K562 (cell line): ENCODE measurements around the gene EEFSEC. TPM values are rescaled to one million over a fixed set of nuclear protein-coding genes. Genes with fewer than 3 reads are reported as not detected.

Experiments used
- ATAC-seq: fragments of 200-7000 bp; cut with Tn5 transposase; 3 replicates; pipeline ENCODE4 v1.9.1; 2020; ENCODE audit warnings: moderate library complexity
- BruUV-seq: library from RNA; stranded (reverse); fragments of 400-500 nt; replicated peaks from 2 replicates; lab custom pipeline; 2021; lab: Mats Ljungman, UMichigan
- CTCF ChIA-PET: fragments of 300-600 bp; formaldehyde crosslinking; extraction: SDS; loops from one replicate; lab custom pipeline; 2021; ENCODE audit warnings: low intra/inter-chr PET ratio; lab: Yijun Ruan, JAX
- POLR2A ChIA-PET: fragments of 300-600, 350-650 bp; sonication (Branson Sonifier 250); formaldehyde crosslinking; extraction: SDS; loops from one replicate; lab custom pipeline; 2021; ENCODE audit warnings: antibody characterized with exemption, inconsistent platforms; lab: Yijun Ruan, JAX
- DNase-seq, 4 experiments: peaks; one replicate each; pipeline versions ENCODE4 v3.0.0 to v3.0.0-alpha.2; 2011 to 2018; ENCODE audit warnings: low spot score in 3 of 4, mixed read lengths in 3 of 4; ENCODE audit errors: extremely low read depth in 1 of 4
- FAIRE-seq: peaks from 2 replicates; lab custom pipeline; 2011; peaks lifted over from hg19 to GRCh38; lab: Jason Lieb, UNC
- H2AFZ ChIP-seq: 2 replicates; pipeline ENCODE4 v1.6.0; 2011; ENCODE audit warnings: low read depth, low read length, control low read depth, inconsistent platforms
- H3K27ac ChIP-seq: fragments of 200-600 bp; 3 replicates; pipeline ENCODE4 v1.8.0; 2011; ENCODE audit warnings: low read depth, mild to moderate bottlenecking, control low read depth, inconsistent platforms, low read length, moderate library complexity, mixed read lengths; ENCODE audit errors: extremely low read depth
- H3K27me3 ChIP-seq, 2 experiments: fragments of 300-600 bp in 1 of 2; 2 replicates in 1 of 2; 3 replicates in 1 of 2; pipeline versions ENCODE4 v1.6.0 to v1.8.0; 2011; ENCODE audit warnings: inconsistent platforms in 2 of 2, low read length in 2 of 2, mild to moderate bottlenecking in 1 of 2, mixed read lengths in 1 of 2, moderate library complexity in 1 of 2; ENCODE audit not compliant: control insufficient read depth in 2 of 2, insufficient read depth in 2 of 2
- H3K36me3 ChIP-seq: fragments of 300-600 bp; 3 replicates; pipeline ENCODE4 v1.8.0; 2011; ENCODE audit warnings: mild to moderate bottlenecking, low read length, inconsistent platforms; ENCODE audit not compliant: control insufficient read depth, insufficient read depth
- H3K4me1 ChIP-seq, 2 experiments: fragments of 200-600 bp in 1 of 2; replicated peaks in 1 of 2; 2 replicates in 1 of 2; 3 replicates in 1 of 2; pipeline versions ENCODE4 v1.5.1 to v1.8.0; 2011; ENCODE audit warnings: inconsistent platforms in 2 of 2, low read length in 2 of 2, mild to moderate bottlenecking in 1 of 2, mixed read lengths in 1 of 2, moderate library complexity in 1 of 2; ENCODE audit not compliant: control insufficient read depth in 2 of 2, insufficient read depth in 2 of 2
- H3K4me2 ChIP-seq: 2 replicates; pipeline ENCODE4 v1.6.1; 2011; ENCODE audit warnings: low read length, control low read depth, inconsistent platforms, mixed read lengths; ENCODE audit not compliant: insufficient read depth
- H3K4me3 ChIP-seq: fragments of 200-600 bp; sonication (generic), shearing (Covaris generic); 2 replicates; pipeline ENCODE4 v1.5.1; 2016; ENCODE audit warnings: control low read depth, inconsistent platforms
- H3K79me2 ChIP-seq: fragments of 200-600 bp; 3 replicates; pipeline ENCODE4 v1.8.0; 2011; ENCODE audit warnings: low read length, inconsistent platforms; ENCODE audit not compliant: control insufficient read depth, insufficient read depth
- H3K9ac ChIP-seq, 2 experiments: 2 replicates each; pipeline versions ENCODE4 v1.6.0 to v1.6.1; 2011; ENCODE audit warnings: low read depth in 2 of 2, low read length in 2 of 2, control low read depth in 1 of 2, inconsistent platforms in 1 of 2, mild to moderate bottlenecking in 1 of 2, mixed read lengths in 1 of 2; ENCODE audit not compliant: insufficient read depth in 1 of 2
- H3K9me1 ChIP-seq: one replicate; pipeline ENCODE4 v1.6.0; 2011; ENCODE audit warnings: inconsistent platforms, mild to moderate bottlenecking, low read length, moderate library complexity; ENCODE audit not compliant: control insufficient read depth, insufficient read depth
- H3K9me3 ChIP-seq: replicated peaks from 2 replicates; pipeline ENCODE4 v1.5.1; 2011; ENCODE audit warnings: low read depth, low read length, inconsistent platforms; ENCODE audit not compliant: control insufficient read depth, insufficient read depth
- H4K20me1 ChIP-seq: replicated peaks from 2 replicates; pipeline ENCODE4 v1.6.1; 2011; ENCODE audit warnings: low read length, inconsistent platforms, mixed read lengths; ENCODE audit not compliant: control insufficient read depth, insufficient read depth
- MCM3 ChIP-seq: fragments of 450-650 bp; IDR thresholded peaks from 2 replicates; pipeline ENCODE4 v1.6.1; 2016
- MCM5 ChIP-seq: fragments of 450-650 bp; IDR thresholded peaks from 2 replicates; pipeline ENCODE4 v1.6.1; 2016; ENCODE audit warnings: low read depth
- MCM7 ChIP-seq, 2 experiments: fragments of 450-650 bp; IDR thresholded peaks; 2 replicates each; pipeline ENCODE4 v1.6.1; 2016 to 2018
- NFYB ChIP-seq: IDR thresholded peaks from 2 replicates; pipeline ENCODE4 v1.6.1; 2011; ENCODE audit warnings: mild to moderate bottlenecking, moderate library complexity; ENCODE audit not compliant: insufficient read length; ENCODE audit errors: extremely low read depth
- XRCC5 ChIP-seq: fragments of 200-400 bp; formaldehyde crosslinking; IDR thresholded peaks from 2 replicates; pipeline ENCODE4 v1.6.1; 2017; ENCODE audit warnings: low read depth, mild to moderate bottlenecking, low read length
- ZNF436 ChIP-seq: fragments of 250-450, 450-650 bp; sonication (Bioruptor Pico); formaldehyde crosslinking; IDR thresholded peaks from 2 replicates; pipeline ENCODE4 v1.7.0; 2020; ENCODE audit warnings: mild to moderate bottlenecking
- ZNF561 ChIP-seq: fragments of 450-650 bp; formaldehyde crosslinking; conservative IDR thresholded peaks from 2 replicates; pipeline ENCODE4 v1.4.0; 2020; ENCODE audit warnings: mild to moderate bottlenecking, moderate library complexity
- WGBS: fragments of 100-300 bp; shearing (Covaris generic); methylation state at CpG from one replicate; pipeline ENCODE4 v1.1.6; 2016; ENCODE audit warnings: low coverage, mixed read lengths; ENCODE audit not compliant: insufficient coverage; ENCODE audit errors: missing lambda C conversion rate; 5-methylcytosine and 5-hydroxymethylcytosine counted together
- in situ Hi-C: fragments of 300-500 bp; cut with MboI; formaldehyde crosslinking; loops from 4 replicates; pipeline ENCODE4 v1.15.0; 2018; ENCODE audit warnings: inconsistent platforms, mixed read lengths
- intact Hi-C: fragments of 100-400 bp; cut with micrococcal nuclease; formaldehyde crosslinking; loops from 2 replicates; pipeline ENCODE4 v1.14.2; 2022
- polyA plus RNA-seq, 8 experiments: library from polyadenylated mRNA; depleted of rRNA in 4 of 8; stranded (reverse) in 5 of 8; unstranded in 3 of 8; fragments of >200 nt; fragmentation: Nextera tagmentation in 2 of 8; fragmentation: Illumina TruSeq in 1 of 8; extraction: Ambion mirVana in 2 of 8; extraction: Trizol in 1 of 8; gene quantifications; 2 replicates each; pipeline versions ENCODE4 v1.2.1 to v1.2.3, GENCODE V29; 2011 to 2014; ENCODE audit warnings: inconsistent platforms in 1 of 8, missing spikeins in 1 of 8
- total RNA-seq, 7 experiments: library from RNA; depleted of rRNA in 6 of 7; stranded (reverse); fragments of >200 nt in 6 of 7; fragmentation: Illumina TruSeq in 2 of 7; extraction: Trizol in 2 of 7; gene quantifications; 2 replicates each; pipeline versions ENCODE4 v1.2.1 to v1.2.3, GENCODE V29; 2011 to 2021; ENCODE audit warnings: low replicate concordance in 1 of 7
- TF ChIP-seq, protein P1 (sequence below): fragments of 200-800 bp; sonication (Bioruptor generic); IDR thresholded peaks from 2 replicates; pipeline ENCODE4 v1.6.1; 2016; ENCODE audit warnings: missing genetic modification characterization, missing compliant biosample characterization
- TF ChIP-seq, protein P2 (sequence below): fragments of 150-350 bp; IDR thresholded peaks from 2 replicates; pipeline ENCODE4 v1.6.1; 2014; ENCODE audit warnings: low read depth, mild to moderate bottlenecking, low read length, borderline replicate concordance

EEFSEC gene
- total and polyA plus RNA-seq, 9 of the 15 experiments (the other 6 are each of a cell fraction or from before 2014, with no cell fraction given), result 0.35 to 11.8 (median 7.7) TPM

DNA sequence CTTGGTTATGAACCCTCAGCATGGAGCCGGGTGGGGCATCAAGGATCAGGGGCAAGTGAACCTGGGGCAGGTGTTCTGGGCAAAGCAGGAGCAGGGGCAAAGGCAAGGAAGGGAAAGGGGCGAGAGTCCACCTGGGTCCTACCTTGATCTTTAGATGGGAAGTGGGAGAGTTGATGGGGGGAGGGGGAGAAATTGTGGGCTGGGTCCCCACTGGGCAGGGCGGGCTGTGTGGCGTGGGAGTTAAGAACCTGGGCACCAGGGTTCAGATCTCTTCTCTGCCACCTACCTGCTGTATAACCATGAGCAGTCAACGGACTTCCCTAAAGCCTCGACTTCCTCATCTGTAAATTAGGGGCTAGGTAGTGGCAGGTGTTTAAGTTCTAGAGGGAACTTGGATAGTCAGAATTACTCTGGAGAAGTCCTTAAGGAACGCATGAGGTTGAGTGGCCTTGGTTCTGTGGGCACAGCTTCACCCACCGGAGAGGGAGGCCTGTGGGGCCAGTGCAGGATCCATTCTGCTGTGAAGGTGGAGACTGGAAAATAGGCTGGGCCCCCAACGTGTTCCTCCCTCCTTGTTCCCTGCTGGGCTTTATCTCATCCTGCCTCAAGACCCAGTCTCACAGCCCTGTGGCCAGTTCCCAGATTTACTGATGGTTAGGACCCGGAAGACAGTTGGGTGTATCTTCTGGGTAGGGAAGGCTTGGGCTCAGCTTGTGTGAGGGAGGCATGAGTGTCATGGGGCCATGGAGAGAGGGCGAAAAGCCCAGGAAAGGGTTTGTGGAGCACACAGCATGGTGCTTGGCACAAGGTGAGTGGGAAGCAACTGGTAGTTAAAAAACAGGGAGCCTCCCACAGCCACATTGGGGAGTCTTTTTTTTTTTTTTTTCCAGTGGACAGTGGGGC, 90.6 kb downstream of the EEFSEC start:
- peak in 1 of 4 experiments; percentile 22 for DNase-seq
- Histone ChIP-seq H3K36me3 (peaks cover 10% of the 10 kb centered on the region; the same call in 2 of the 3 replicates), H3K9me3 (no peaks in the 10 kb centered on the region), H3K79me2 (no peaks in the 10 kb centered on the region), H3K4me3 (no peak overlapping the region), H3K27ac (no peak overlapping the region), H4K20me1 (peaks cover 4% of the 10 kb centered on the region; the same call in 1 of the 2 replicates), H2AFZ (no peak overlapping the region), H3K27me3 (no peaks in the 10 kb centered on the region), H3K9me1 (no peaks in the 10 kb centered on the region), H3K9ac (no peak overlapping the region), H3K4me1 (peaks cover 2 to 5% of the 10 kb centered on the region in 2 experiments; a peak in 3 of 5 replicates), H3K4me2 (no peak overlapping the region)
- TF ChIP-seq ZNF561 (CRISPR knock-in tag), result no peak
- TF ChIP-seq, protein P1, sequence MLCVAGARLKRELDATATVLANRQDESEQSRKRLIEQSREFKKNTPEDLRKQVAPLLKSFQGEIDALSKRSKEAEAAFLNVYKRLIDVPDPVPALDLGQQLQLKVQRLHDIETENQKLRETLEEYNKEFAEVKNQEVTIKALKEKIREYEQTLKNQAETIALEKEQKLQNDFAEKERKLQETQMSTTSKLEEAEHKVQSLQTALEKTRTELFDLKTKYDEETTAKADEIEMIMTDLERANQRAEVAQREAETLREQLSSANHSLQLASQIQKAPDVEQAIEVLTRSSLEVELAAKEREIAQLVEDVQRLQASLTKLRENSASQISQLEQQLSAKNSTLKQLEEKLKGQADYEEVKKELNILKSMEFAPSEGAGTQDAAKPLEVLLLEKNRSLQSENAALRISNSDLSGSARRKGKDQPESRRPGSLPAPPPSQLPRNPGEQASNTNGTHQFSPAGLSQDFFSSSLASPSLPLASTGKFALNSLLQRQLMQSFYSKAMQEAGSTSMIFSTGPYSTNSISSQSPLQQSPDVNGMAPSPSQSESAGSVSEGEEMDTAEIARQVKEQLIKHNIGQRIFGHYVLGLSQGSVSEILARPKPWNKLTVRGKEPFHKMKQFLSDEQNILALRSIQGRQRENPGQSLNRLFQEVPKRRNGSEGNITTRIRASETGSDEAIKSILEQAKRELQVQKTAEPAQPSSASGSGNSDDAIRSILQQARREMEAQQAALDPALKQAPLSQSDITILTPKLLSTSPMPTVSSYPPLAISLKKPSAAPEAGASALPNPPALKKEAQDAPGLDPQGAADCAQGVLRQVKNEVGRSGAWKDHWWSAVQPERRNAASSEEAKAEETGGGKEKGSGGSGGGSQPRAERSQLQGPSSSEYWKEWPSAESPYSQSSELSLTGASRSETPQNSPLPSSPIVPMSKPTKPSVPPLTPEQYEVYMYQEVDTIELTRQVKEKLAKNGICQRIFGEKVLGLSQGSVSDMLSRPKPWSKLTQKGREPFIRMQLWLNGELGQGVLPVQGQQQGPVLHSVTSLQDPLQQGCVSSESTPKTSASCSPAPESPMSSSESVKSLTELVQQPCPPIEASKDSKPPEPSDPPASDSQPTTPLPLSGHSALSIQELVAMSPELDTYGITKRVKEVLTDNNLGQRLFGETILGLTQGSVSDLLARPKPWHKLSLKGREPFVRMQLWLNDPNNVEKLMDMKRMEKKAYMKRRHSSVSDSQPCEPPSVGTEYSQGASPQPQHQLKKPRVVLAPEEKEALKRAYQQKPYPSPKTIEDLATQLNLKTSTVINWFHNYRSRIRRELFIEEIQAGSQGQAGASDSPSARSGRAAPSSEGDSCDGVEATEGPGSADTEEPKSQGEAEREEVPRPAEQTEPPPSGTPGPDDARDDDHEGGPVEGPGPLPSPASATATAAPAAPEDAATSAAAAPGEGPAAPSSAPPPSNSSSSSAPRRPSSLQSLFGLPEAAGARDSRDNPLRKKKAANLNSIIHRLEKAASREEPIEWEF (CRISPR knock-in tag), result no peak
- TF ChIP-seq, protein P2, sequence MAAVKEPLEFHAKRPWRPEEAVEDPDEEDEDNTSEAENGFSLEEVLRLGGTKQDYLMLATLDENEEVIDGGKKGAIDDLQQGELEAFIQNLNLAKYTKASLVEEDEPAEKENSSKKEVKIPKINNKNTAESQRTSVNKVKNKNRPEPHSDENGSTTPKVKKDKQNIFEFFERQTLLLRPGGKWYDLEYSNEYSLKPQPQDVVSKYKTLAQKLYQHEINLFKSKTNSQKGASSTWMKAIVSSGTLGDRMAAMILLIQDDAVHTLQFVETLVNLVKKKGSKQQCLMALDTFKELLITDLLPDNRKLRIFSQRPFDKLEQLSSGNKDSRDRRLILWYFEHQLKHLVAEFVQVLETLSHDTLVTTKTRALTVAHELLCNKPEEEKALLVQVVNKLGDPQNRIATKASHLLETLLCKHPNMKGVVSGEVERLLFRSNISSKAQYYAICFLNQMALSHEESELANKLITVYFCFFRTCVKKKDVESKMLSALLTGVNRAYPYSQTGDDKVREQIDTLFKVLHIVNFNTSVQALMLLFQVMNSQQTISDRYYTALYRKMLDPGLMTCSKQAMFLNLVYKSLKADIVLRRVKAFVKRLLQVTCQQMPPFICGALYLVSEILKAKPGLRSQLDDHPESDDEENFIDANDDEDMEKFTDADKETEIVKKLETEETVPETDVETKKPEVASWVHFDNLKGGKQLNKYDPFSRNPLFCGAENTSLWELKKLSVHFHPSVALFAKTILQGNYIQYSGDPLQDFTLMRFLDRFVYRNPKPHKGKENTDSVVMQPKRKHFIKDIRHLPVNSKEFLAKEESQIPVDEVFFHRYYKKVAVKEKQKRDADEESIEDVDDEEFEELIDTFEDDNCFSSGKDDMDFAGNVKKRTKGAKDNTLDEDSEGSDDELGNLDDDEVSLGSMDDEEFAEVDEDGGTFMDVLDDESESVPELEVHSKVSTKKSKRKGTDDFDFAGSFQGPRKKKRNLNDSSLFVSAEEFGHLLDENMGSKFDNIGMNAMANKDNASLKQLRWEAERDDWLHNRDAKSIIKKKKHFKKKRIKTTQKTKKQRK, result no peak
- no peak for TF ChIP-seq XRCC5
- no peak for TF ChIP-seq MCM7 (IDR thresholded peaks at IDR 0.05)
- no peak for TF ChIP-seq NFYB
- no peak for TF ChIP-seq MCM3
- TF ChIP-seq MCM5, result no peak
- no peak for TF ChIP-seq ZNF436 (CRISPR knock-in tag)
- in situ Hi-C loops, result no loop called here
- ChIA-PET POLR2A (no interaction called here), CTCF (no interaction called here)
- ATAC-seq, result no peak; the same call in 2 of the 3 replicates
- WGBS, result 44% methylated on average over 7 of the region's 11 CpGs
- BruUV-seq, result no TSS peak
- no peak for FAIRE-seq
- intact Hi-C loops, result no loop called here
